Pancreas (tissue), 10 donors: ENCODE measurements around the gene CELF4. TPM values are rescaled to one million over a fixed set of nuclear protein-coding genes. Genes with fewer than 3 reads are reported as not detected.
A peak's percentile ranks its signal among the peaks of the same experiment; 100 is the strongest.

ENCODE experiments used
- ATAC-seq, 4 donors: fragments of 200-7000 bp; cut with Tn5 transposase; one replicate each; pipeline versions ENCODE4 v1.8.0 to v1.9.1; 2020; ENCODE audit warnings: mild to moderate bottlenecking in 4 of 4, moderate library complexity in 4 of 4
- DNase-seq, 6 donors: peaks; one replicate each; pipeline ENCODE4 v3.0.0-alpha.2; 2020
- FAIRE-seq: peaks from 2 replicates; lab custom pipeline; 2012; peaks lifted over from hg19 to GRCh38; lab: Jason Lieb, UNC
- H3K27ac ChIP-seq, 4 donors: fragments of 200-600 bp; sonication (generic); 1 replicate in 3 of 4; 2 replicates in 1 of 4; pipeline versions ENCODE4 v1.5.0 to v1.8.0; 2020
- H3K27me3 ChIP-seq, 4 donors: fragments of 200-600 bp; one replicate each; pipeline ENCODE4 v1.8.0; 2021
- H3K36me3 ChIP-seq, 3 donors: fragments of 200-600 bp; sonication (generic) in 1 of 3; one replicate each; pipeline versions ENCODE4 v1.5.0 to v1.8.0; 2020 to 2021
- H3K4me1 ChIP-seq, 3 donors: fragments of 200-600 bp; one replicate each; pipeline ENCODE4 v1.8.0; 2021
- H3K4me3 ChIP-seq, 4 donors: fragments of 200-600 bp; sonication (generic) in 2 of 4; one replicate each; pipeline versions ENCODE4 v1.5.0 to v1.8.0; 2020 to 2021
- H3K9me3 ChIP-seq, 4 donors: fragments of 200-600 bp; one replicate each; pipeline ENCODE4 v1.8.0; 2021
- WGBS, 2 donors: extraction: QIAGEN DNeasy Blood & Tissue Kit; methylation state at CpG; one replicate each; pipeline ENCODE4 v1.1.7; 2013; 5-methylcytosine and 5-hydroxymethylcytosine counted together
- intact Hi-C, 3 donors: fragments of 100-400 bp; cut with DNase I; formaldehyde crosslinking; loops; one replicate each; pipeline versions ENCODE4 v1.11.1 to v1.14.2; 2022
- polyA plus RNA-seq, 2 donors: library from polyadenylated mRNA; stranded (reverse); fragments of 200-250 nt; gene quantifications; one replicate each; pipeline ENCODE4 v1.2.3, GENCODE V29; 2013
- total RNA-seq, 6 donors: library from RNA; stranded (reverse); fragmentation: NEBNext Ultra II Directional in 4 of 6; extraction: Animal tissue kit (Norgen Biotek cat#: 25700) in 4 of 6; gene quantifications; one replicate each; pipeline versions ENCODE4 v1.2.1 to v1.2.4, GENCODE V29; 2021 to 2023
- TF ChIP-seq, protein P1 (sequence below), 4 donors: fragments of 200-600 bp; sonication (generic) in 3 of 4; IDR thresholded peaks; one replicate each; pipeline versions ENCODE4 v1.5.0 to v1.8.0; 2021; ENCODE audit warnings: antibody characterized with exemption in 4 of 4
- donor health status: healthy with polysubstance abuse.
- donor health status: DM: no; HTN: no; CAD: no; lungs with moderate emphysema.
- donor health status: DM: no; HTN: no; CAD: no.
- donor health status: control.
- donor health status: control.
- donor health status: Bipolar disorder and iron deficiency.
- donor health status: DM: yes; HTN: yes; CAD: no.
- donor health status: DM: no; HTN: no; CAD: no.
- donor health status: DM: no; HTN: no; CAD: no.
- donor health status: DM: yes; HTN: yes; CAD: no.

CELF4 gene
- total and polyA plus RNA-seq, 8 donors: 1.0 to 10.0 (median 2.8) TPM

DNA sequence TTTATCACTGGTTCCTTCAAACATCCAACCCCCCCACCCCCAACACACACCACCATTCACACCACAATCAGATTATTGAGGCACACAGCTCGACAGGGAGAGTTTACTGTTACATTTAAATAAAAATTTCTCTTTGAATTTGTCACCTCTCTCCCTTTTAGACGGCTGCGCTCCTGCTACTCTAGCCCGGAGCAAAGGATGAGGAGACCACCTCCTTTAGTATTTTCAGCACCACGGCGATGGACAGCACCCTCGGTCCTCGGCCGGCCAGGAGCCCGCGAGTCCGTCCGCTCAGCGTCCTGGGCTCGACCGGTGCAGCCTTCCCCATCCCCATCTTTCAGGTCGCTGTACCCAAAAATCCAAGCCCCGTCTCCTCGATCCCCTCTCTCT, 892 bp downstream of the CELF4 start:
- peaks cover 0 to 7% (median 4%) of the 10 kb centered on the region in 3 donors for H3K4me1 ChIP-seq
- peak overlapping the region in 2 of 4 donors; percentile 45 to 53 for H3K4me3 ChIP-seq
- ATAC-seq (peak; percentile 63 to 86 (median 70)), FAIRE-seq (no peak), DNase-seq (peak in 5 of 6 donors; percentile 42 to 84 (median 67))
- intact Hi-C loops: no loop called here
- TF ChIP-seq, protein P1, sequence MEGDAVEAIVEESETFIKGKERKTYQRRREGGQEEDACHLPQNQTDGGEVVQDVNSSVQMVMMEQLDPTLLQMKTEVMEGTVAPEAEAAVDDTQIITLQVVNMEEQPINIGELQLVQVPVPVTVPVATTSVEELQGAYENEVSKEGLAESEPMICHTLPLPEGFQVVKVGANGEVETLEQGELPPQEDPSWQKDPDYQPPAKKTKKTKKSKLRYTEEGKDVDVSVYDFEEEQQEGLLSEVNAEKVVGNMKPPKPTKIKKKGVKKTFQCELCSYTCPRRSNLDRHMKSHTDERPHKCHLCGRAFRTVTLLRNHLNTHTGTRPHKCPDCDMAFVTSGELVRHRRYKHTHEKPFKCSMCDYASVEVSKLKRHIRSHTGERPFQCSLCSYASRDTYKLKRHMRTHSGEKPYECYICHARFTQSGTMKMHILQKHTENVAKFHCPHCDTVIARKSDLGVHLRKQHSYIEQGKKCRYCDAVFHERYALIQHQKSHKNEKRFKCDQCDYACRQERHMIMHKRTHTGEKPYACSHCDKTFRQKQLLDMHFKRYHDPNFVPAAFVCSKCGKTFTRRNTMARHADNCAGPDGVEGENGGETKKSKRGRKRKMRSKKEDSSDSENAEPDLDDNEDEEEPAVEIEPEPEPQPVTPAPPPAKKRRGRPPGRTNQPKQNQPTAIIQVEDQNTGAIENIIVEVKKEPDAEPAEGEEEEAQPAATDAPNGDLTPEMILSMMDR (IDR thresholded peaks at IDR 0.05): no peak
- H3K36me3 ChIP-seq: no peaks in the 10 kb centered on the region
- no peaks in the 10 kb centered on the region for H3K9me3 ChIP-seq
- peaks cover 0 to 20% (median 8%) of the 10 kb centered on the region in 4 donors for H3K27me3 ChIP-seq
- WGBS, 2 donors: 1% methylated on average over 19 of the region's 19 CpGs
- H3K27ac ChIP-seq: no peak overlapping the region

DNA sequence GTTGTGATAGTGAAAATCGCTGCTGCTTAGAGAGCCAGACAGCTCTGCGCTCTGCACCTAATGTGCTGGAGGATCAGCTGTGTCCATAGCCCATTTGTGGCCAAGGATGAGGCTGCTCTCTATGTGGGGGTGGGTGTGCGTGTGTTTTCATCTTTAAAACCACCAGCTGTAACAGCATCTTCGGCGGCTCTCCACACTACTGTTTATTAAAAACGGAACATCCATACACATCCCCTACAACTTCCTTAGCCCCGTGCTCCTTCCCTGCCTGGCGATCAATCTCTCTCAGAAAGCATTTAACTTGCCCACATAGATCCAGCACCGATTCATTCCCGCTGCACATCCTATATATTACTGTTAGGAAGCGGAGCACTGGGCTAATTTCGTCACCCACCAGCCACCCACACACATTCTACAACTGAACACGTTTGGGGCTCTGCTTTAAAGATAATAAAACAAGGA, 1.6 kb downstream of the CELF4 start:
- no peak overlapping the region for H3K4me3 ChIP-seq

DNA sequence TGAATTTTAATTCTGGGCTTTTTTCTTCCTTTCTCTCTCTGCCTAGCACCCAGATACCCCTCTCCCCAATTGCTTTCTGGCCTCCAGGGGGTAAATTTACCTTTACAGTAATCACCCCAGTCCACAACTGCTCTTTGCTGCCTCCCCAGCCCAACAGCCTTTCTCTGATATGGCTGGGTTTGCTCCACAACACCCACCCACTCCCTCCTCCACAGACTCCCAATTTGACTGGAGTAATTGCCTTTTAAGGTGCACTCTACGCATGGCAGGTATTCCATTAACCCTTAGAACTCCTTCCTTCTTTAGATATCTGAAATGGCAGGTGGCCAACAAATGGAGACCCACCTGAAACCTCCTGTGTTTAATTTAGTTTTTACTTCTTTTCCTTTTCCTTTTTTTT, 3.6 kb downstream of the CELF4 start:
- Histone ChIP-seq H3K4me1 (peaks cover 0 to 3% (median 0%) of the 10 kb centered on the region in 3 donors), H3K27me3 (peaks cover 0 to 14% (median 2%) of the 10 kb centered on the region in 4 donors), H3K36me3 (no peaks in the 10 kb centered on the region), H3K9me3 (no peaks in the 10 kb centered on the region), H3K4me3 (no peak overlapping the region), H3K27ac (no peak overlapping the region)
- no peak for ATAC-seq
- WGBS, 2 donors: 8 to 16% methylated on average over 1 of the region's 1 CpG
- no peak for FAIRE-seq
- TF ChIP-seq, protein P1 (IDR thresholded peaks at IDR 0.05): no peak
- intact Hi-C loops: no loop called here
- no peak for DNase-seq

More for the DNA sequence above, 1.6 kb downstream of the CELF4 start:
- TF ChIP-seq, protein P1 (IDR thresholded peaks at IDR 0.05): no peak
- intact Hi-C loops: no loop called here
- ATAC-seq: no peak
- Histone ChIP-seq H3K27ac (no peak overlapping the region), H3K4me1 (peaks cover 0 to 7% (median 4%) of the 10 kb centered on the region in 3 donors), H3K9me3 (no peaks in the 10 kb centered on the region), H3K27me3 (peaks cover 0 to 20% (median 8%) of the 10 kb centered on the region in 4 donors), H3K36me3 (no peaks in the 10 kb centered on the region)
- no peak for FAIRE-seq
- no peak for DNase-seq
- 28 to 34% methylated on average over 13 of the region's 13 CpGs for WGBS, 2 donors

DNA sequence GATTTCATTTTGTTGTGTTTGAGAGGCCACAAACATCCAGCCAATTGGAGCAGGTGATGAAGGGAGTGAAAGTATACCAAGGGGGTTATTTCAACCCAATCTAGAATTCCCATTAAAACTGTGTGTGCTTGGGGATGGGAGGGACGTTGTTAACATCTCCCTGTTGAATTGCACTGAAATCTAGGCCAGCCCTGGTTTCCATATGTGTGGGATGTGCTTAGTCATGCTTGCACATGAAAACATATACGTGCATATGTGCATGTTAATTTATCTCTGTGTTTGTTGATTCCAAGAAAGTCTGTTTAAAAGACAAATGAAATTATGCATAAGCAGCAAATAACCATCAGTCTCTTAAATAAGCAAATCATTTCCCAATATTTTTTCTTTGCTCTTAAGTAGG, 5.6 kb downstream of the CELF4 start:
- WGBS, 2 donors: 14 to 18% methylated on average over 2 of the region's 2 CpGs
- TF ChIP-seq, protein P1 (IDR thresholded peaks at IDR 0.05): no peak
- intact Hi-C loops: no loop called here
- no peak for ATAC-seq
- FAIRE-seq: no peak
- H3K9me3 ChIP-seq: no peaks in the 10 kb centered on the region
- no peak overlapping the region for H3K4me3 ChIP-seq
- no peak for DNase-seq
- H3K27ac ChIP-seq: no peak overlapping the region
- H3K27me3 ChIP-seq: peaks cover 0 to 10% (median 2%) of the 10 kb centered on the region in 4 donors
- no peaks in the 10 kb centered on the region for H3K36me3 ChIP-seq
- H3K4me1 ChIP-seq: no peaks in the 10 kb centered on the region

DNA sequence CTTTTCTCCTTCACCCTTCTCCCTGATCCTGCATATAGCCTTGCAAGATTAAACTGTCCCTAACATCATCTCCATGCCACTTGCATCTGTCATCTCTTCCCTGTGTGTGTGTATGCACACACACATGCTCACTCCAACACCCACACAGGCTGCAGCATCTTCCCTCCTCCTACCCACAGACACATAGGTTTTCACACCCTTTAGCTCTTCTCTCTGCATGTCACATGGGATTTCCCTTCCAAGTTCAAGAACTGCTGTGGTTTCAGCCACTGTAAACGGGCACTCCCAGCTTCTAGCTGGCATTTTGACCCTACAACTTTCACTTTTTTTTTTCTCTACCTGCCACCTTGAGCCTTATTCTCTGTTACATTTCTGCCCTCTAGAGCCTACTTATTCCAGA, 6.4 kb downstream of the CELF4 start:
- ATAC-seq (no peak), FAIRE-seq (no peak)
- WGBS, 2 donors: 15 to 22% methylated on average over 1 of the region's 1 CpG

More for the DNA sequence above, 6.4 kb downstream of the CELF4 start:
- peaks cover 0 to 5% (median 0%) of the 10 kb centered on the region in 4 donors for H3K27me3 ChIP-seq
- H3K4me1 ChIP-seq: no peaks in the 10 kb centered on the region
- no peak overlapping the region for H3K27ac ChIP-seq
- no peak overlapping the region for H3K4me3 ChIP-seq
- H3K9me3 ChIP-seq: no peaks in the 10 kb centered on the region
- H3K36me3 ChIP-seq: no peaks in the 10 kb centered on the region
- intact Hi-C loops: no loop called here
- DNase-seq: no peak
- TF ChIP-seq, protein P1 (IDR thresholded peaks at IDR 0.05): no peak
